Fibroblast of peridontal ligament (primary cell): ENCODE measurements around the gene PER1.
"Not testable (repeated sequence)": the region's sequence is repeated elsewhere in the genome, so short reads cannot be mapped to it uniquely, and the experiment has no call there.

Source experiments
- DNase-seq: peaks from one replicate; pipeline ENCODE4 v3.0.0-alpha.2; 2010; ENCODE audit errors: extremely low read depth

The PER1 gene

DNA sequence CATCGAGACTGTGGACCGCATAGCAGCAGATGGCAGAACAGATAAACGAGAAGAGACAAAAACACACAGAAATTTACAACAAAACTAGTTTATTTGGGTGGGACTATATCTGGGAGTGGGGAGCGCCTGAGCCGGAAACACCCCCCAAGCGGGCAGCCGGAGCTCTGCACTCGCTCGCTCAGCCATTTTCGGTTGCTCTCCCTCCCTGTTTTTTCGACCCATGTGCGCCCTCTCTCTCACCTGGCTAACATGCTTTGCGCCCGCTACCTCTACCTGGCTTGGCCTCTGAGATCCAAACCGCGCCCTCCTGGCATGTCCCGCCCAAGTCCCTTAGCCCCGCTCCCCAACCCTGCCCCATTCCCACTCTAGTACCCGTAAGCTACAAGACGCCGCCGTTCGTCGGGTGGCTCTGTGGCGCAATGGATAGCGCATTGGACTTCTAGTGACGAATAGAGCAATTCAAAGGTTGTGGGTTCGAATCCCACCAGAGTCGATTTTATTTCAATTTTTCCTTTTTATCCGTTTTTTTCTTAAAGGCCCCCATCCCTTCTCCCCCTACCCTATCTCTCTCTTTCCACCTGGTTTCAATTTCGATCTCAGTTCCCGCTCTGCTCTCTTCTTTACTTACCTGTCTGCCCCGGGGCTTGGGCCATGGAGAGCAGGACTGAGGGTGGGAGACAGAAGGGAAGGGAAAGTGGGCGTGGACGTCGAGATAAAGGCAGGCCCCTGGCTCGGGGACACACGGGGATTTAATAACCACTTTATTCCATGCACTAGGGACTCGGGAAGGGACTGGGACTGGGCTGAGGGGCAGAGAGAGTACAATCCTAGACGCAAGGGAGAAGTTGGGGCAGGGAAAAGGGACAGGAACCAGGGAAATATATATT is 31.4 kb downstream of the PER1 start:
- peak; percentile 74 for DNase-seq

DNA sequence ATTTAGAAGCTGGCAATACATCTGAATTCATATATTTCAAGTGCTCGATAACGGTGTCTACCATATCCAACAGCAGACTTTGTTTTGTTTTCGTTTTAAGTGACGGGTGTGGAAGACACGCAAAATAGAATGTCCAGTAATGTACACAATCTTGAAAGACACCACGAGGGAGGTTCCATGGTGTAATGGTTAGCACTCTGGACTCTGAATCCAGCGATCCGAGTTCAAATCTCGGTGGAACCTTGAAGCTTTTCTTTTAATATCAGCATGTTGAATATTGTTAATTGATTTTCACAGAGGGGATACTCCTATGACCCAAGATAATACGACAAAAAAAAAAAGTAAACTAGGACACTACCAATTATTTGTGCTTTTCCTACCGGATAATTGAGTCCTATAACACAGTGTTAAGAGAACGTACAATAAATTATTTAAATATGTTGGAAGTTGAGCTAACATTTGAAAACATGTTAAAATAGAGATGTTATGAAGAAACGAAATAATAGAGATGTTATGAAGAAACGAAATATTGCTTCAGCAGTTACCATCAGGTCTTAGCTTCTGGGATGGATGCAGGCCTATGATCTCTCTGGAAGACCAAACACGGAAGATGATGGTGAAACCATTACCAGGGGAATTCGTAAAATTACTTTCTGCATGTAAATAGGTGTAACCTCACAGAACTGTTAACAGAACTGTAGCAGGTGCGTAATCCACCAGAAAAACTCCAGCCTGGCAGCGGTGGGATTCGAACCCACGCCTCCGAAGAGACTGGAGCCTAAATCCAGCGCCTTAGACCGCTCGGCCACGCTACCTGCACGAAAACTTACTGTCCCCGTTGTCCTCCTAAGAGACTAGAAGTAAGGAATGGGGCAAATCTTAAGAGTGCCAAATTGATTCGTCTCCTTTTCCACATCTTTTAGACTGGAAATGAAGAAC is 32.4 kb downstream of the PER1 start:
- DNase-seq: peak; percentile 97

DNA sequence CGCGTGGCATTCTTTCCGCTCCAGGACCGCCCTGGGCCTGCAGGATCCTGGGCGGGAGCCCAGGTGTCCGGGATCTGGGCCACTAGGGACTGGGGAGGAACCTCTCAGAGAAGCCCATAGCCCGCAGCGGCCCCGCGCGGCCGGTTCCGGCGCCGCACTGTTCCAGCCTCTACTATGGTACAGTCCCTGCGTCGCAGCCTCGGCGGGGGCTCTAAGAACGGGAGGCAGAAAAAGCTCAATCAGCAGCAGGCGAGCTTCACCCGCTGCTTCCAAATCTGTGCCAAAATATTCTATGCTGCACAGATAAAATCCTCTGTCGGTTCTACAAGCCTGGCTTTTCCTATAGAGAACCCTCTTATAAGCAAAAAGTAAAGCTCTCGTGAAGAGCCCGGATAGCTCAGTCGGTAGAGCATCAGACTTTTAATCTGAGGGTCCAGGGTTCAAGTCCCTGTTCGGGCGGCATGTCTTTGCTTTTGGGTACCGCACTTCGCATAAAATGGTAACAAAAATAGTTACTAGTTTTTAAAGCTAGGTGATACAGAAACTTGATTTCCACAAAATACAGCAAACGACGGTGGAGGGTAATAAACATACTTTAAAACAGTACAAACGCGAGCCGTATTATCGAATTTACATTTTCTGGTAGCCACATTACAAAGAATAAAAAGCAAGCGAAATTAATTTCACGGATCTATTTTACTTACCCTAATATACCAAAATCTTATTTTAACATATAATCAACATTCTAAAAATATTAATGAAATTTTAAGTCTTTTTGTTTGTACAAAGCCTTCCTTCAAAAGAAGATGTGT is 33.2 kb downstream of the PER1 start:
- DNase-seq: peak; percentile 87

DNA sequence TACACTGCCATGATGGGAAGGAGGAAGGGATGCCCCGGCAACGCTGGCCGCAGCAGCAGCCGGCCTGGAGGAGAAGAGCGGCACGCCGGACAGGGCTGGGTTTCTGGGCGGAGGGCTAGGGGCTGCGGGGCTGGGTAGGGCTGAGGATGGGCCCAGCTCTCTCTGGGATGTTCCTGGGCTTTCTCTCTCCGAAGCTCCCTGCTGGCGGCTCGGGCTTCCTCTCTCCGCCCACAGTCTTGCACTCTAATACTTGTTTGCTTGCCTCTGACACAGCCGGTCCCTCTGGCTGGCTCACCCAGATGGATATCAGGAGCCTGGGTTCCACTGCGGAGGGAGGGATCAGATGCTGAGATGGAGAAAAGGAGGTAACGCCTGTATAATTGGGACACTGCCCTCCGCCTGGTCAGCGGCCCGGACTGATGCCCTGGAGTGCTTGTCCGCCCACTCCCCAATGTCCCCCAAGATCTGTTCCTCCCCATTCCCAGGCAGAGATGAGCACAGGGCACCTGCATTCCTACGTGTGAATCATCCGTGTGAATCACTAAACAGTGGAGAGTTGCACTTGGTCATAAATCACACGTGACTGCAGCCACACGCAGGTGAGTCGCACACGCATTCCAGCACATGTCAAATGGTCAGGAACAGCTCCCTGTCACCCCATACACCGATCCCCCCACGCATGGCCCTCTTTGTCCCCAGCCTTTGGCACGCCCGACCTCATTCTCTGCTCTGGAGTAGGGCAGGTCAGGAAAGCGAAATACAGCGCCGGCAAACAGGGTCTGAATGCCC is 34.0 kb downstream of the PER1 start, which contains the start of gene ALOXE3:
ALOXE3 (minus strand) TSS at position 535 of the 789 bp plus-strand sequence; CDS start at position 11, 524 bp downstream.
- no peak for DNase-seq

DNA sequence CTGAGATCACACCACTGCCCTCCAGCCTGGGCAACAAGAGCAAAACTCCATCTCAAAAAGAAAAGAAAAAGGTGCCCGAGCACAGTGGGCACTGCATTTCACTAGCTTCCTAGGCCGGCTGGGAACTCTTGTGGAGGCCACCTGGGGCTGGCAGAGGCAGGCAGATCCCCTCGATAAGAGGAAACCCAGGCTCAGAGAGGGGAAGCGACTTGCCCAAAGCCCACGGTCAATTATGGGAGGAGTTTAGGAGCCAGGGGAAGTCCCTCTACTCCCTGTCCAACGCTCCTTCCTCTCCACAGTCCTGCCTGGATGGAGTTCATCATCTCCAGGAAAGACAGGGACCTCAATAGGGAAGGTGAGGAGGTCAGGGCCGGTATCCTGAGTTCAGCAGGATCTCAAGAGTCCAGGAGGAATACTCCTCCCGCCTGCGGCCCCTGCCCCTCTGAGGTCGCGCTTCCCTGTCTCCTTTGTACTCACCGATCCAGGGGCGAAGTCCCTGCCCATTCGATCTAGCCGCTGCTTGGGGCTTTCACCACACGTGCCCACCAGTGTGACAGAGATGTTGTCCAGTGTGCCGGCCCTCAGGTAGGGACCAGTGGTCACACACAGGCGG is 34.7 kb downstream of the PER1 start:
- DNase-seq: no peak

GRCh38 chr17:8116776-8117175 is 35.4 kb downstream of the PER1 start:
- DNase-seq: no peak

DNA sequence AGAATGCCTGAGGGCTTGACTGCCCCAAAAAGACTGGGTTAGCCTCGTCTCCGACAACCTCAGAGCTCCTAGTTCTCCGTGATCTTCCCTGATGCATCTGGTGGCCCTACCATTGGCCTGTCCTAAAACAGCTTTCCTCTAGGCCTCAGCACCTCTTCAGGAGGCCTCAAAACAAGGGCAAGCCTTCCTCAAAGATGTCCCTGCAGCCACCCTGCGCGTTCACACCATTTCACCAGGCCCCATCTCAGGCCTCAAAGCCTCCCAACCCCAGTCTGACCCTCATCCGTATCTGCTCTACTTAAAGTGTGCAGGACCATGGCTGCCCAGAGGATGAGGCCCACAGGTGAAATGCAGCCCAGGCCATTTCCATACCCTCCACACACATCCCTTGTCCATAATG is 41.3 kb downstream of the PER1 start:
- no peak for DNase-seq

DNA sequence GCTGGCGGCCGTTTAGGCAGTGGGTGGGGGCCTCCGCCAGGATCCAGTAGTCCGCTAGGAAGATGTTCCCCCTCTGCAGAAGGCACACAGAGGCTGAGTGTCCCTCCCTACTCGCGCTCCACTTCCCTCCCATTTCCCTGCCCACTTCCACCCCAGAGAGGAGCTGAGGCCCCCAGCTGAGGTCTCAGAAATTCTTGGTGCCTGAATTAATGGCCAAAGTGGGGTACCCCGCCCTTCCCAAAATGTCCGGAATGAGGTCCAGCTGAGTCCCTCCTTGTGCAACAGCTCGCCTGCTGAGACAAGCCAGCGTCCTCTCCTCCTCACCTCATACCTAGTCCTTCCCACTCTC is 41.8 kb downstream of the PER1 start:
- DNase-seq: no peak

- DNase-seq: no peak
Observed at GRCh38 chr17:8109661-8110455, 42.3 kb downstream of the PER1 start.

DNA sequence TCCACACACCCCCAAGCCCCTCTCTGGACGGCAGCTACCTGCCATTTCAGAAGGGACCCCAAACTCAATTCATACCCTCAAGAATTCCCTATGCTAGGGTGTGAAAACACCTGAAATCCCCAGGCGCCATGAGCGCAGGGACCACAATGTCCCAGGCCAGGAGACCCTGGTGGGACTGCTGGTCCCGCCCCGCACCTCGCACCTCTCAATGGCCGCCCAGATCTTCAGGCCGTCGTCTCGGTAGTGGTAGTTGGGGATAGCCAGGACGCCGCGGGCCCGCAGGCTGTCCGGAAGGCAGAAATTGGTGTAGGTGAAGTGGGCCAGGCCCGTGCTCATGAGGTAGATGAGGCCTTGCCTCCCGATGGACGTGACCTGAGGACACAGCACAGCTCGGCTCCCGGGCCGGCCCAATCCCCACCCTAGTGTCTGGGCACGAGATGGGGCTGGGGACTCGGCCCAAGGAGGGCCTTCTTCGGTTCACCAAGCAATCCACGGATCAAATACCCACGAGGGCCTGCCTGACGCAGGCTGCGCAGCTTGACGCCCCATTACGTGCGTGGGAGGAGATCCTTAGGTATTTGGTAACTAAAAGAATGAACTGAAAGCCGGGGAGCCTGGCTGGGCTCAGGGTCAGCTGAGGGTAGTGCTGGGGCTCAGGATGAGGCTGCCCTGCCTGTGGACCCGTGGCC is 43.1 kb downstream of the PER1 start:
- no peak for DNase-seq

GRCh38 chr17:8106980-8107379 is 45.2 kb downstream of the PER1 start:
- not testable (repeated sequence) for DNase-seq

- DNase-seq: no peak
Observed at GRCh38 chr17:8105957-8106398, 46.2 kb downstream of the PER1 start.

GRCh38 chr17:8104911-8105310 is 47.3 kb downstream of the PER1 start:
- DNase-seq: no peak

GRCh38 chr17:8103549-8103948 is 48.7 kb downstream of the PER1 start:
- DNase-seq: no peak

- DNase-seq: no peak
Observed at GRCh38 chr17:8101721-8102120, 50.5 kb downstream of the PER1 start.

DNA sequence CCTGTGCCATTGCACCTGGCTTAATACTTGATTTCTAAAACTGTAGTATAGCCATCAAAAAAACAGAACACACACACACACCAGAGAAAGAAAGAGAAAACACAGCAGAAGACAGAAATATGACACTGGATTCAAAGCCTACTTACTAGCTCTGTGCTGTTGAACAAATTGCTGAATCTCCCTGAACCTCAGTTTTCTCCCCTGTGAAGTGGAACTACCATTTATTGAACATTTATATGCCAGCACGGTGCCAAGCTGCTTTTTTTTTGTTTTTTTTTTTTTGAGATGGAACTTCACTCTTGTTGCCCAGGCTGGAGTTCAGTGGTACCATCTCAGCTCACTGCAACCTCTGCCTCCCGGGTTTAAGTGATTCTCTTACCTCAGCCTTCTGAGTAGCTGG is 51.4 kb downstream of the PER1 start:
- no peak for DNase-seq

DNA sequence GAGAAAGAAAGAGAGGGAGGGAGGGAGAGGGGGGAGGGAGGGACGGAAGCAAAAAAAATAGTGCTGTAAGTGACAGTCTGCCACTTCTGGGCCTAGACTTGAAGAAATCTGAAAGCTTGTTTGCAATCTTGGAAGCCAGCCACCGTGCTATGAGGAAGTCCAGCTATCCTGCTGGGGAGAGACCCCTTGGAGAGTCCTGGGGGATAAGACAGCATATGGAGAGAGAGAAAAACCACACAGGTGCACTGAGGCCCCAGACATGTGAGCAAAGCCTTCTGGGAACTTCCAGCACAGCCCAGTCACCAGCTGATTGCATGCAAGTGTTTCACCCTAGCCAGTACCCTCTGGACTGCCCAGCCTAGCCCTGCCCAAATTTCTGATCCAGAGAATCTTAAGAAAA is 52.1 kb downstream of the PER1 start:
- DNase-seq: no peak

DNA sequence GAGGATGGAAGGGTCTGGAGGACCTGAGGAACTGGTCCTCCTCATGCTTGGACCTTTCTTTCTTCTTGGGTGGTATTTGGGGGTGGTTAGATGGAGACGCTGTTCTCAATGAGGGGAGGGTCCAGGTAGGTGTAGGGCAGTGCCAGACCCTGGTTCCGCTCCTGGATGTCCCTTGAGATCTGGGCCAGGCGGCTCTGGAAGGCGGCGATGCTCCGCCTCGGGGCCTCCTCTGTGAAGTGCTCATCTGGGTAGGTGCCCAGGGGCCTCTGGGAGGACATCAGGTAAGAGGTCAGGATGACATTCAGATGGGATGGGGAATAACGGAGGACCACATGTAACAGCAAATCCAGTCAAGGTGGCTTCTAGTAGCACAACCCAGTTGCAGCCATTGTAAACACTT is 55.7 kb downstream of the PER1 start:
- DNase-seq: no peak

DNA sequence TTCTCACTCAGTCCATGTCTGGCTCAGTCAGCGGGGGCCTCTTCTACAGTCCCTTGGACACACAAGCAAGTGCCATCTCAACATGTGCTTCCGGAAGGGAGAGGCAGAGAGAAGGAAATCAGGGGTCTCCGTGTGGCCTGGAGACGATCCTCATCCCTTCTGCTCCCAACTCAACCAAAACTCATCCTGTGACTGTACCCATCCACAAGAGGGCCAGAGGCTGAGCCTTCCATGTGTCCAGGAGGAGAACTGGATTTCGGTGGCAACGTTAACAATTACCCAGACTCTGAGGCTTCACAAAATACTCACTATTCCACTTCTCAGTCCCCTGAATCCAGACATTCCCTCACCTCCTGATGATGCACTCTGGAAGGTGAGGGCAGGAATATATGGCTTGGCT is 56.8 kb downstream of the PER1 start:
- DNase-seq: no peak
